Measurements from ENCODE around the gene PCCA. TPM values are rescaled to one million over a fixed set of nuclear protein-coding genes. Genes with fewer than 3 reads are reported as not detected.
"Not testable (repeated sequence)": the region's sequence is repeated elsewhere in the genome, so short reads cannot be mapped to it uniquely, and the experiment has no call there.

The PCCA gene
- total RNA-seq, 4 donors from 2014 or later = 29.5 to 55.5 (median 38.3) TPM

DNA sequence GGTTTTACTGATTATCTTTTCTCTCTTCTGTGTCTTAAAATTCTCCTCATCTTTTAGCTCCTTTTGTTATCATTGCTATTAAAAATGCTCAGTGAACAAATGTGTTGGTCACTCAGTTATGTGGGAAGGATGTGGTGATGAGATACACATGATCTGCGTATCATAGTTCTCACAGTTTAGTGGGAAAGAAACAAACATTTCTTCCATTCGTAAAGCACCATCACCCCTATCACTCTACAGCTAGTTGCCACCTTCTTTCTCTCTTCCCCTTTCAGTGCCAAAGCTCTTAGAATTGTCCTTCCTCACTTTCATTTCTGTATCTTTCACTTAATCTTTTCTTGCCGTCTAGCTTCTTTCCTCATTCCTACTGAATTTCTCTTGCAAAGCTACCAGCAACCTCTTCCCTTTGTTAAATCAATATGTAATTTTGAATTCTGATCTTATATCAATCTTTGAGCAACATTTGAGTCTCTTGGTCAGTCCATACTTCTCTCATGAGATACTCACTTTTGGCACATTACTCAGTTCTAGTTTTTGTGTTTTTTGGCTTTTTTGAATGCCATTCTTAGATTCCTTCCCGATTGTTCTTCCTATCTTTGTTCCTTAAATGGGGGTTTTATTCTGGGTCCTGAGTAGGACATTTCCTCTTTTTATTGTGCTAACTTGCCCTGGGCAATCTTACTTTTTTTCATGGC, 122.3 kb downstream of the PCCA start:
- Histone ChIP-seq H3K4me1 (no peaks in the 10 kb centered on the region), H3K36me3 (peaks cover 0 to 57% (median 0%) of the 10 kb centered on the region in 3 donors), H3K27me3 (no peaks in the 10 kb centered on the region), H3K27ac (no peak overlapping the region), H3K4me3 (no peak overlapping the region), H3K9me3 (peaks cover 0 to 7% (median 0%) of the 10 kb centered on the region in 4 donors)
- TF ChIP-seq, protein P1, sequence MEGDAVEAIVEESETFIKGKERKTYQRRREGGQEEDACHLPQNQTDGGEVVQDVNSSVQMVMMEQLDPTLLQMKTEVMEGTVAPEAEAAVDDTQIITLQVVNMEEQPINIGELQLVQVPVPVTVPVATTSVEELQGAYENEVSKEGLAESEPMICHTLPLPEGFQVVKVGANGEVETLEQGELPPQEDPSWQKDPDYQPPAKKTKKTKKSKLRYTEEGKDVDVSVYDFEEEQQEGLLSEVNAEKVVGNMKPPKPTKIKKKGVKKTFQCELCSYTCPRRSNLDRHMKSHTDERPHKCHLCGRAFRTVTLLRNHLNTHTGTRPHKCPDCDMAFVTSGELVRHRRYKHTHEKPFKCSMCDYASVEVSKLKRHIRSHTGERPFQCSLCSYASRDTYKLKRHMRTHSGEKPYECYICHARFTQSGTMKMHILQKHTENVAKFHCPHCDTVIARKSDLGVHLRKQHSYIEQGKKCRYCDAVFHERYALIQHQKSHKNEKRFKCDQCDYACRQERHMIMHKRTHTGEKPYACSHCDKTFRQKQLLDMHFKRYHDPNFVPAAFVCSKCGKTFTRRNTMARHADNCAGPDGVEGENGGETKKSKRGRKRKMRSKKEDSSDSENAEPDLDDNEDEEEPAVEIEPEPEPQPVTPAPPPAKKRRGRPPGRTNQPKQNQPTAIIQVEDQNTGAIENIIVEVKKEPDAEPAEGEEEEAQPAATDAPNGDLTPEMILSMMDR (IDR thresholded peaks at IDR 0.05) = no peak
- no peak for TF ChIP-seq POLR2A (IDR thresholded peaks at IDR 0.05)
- TF ChIP-seq EP300 (IDR thresholded peaks at IDR 0.05) = no peak
- WGBS, 2 donors = 73 to 90% methylated on average over 4 of the region's 4 CpGs
- DNase-seq (ENCODE audit: low spot score in 2 of 2) = no peak

GRCh38 chr13:100212904-100213553, 124.1 kb downstream of the PCCA start:
- 89 to 91% methylated on average over 2 of the region's 2 CpGs for WGBS, 2 donors
- TF ChIP-seq POLR2A (IDR thresholded peaks at IDR 0.05) (no peak), EP300 (IDR thresholded peaks at IDR 0.05) (no peak)
- TF ChIP-seq, protein P1 (IDR thresholded peaks at IDR 0.05) = no peak

DNA sequence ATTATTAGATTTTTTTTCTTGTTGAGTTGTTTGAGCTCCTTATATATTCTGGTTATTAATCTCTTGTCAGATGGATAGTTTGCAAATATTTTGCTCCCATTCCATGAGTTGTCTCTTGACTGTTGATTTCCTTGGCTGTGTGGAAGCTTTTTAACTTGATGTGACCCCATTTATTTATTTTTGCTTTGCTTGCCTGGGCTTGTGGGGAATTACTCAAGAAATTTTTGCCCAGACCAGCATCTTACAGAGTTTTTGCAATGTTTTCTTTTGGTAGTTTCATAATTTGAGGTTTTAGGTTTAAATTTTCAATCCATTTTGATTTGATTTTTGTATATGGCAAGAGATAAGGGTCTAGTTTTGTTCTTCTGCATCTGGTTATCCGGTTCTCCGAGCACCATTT, 124.7 kb downstream of the PCCA start:
- peaks cover 0 to 62% (median 0%) of the 10 kb centered on the region in 3 donors for H3K36me3 ChIP-seq
- H3K27me3 ChIP-seq = no peaks in the 10 kb centered on the region
- TF ChIP-seq, protein P1 (IDR thresholded peaks at IDR 0.05) = no peak
- no peak for TF ChIP-seq EP300 (IDR thresholded peaks at IDR 0.05)
- no peak for TF ChIP-seq POLR2A (IDR thresholded peaks at IDR 0.05)
- no peak overlapping the region for H3K27ac ChIP-seq
- no peak overlapping the region for H3K4me3 ChIP-seq
- H3K4me1 ChIP-seq = no peaks in the 10 kb centered on the region
- 96 to 97% methylated on average over 2 of the region's 2 CpGs for WGBS, 2 donors
- H3K9me3 ChIP-seq = peaks cover 0 to 7% (median 0%) of the 10 kb centered on the region in 4 donors
- no peak for DNase-seq (ENCODE audit: low spot score in 2 of 2)

More at GRCh38 chr13:100212904-100213553, 124.1 kb downstream of the PCCA start:
- Histone ChIP-seq H3K36me3 (peaks cover 0 to 62% (median 0%) of the 10 kb centered on the region in 3 donors), H3K27ac (no peak overlapping the region), H3K4me1 (no peaks in the 10 kb centered on the region), H3K9me3 (peaks cover 0 to 7% (median 0%) of the 10 kb centered on the region in 4 donors), H3K4me3 (no peak overlapping the region), H3K27me3 (no peaks in the 10 kb centered on the region)
- no peak for DNase-seq (ENCODE audit: low spot score in 2 of 2)

DNA sequence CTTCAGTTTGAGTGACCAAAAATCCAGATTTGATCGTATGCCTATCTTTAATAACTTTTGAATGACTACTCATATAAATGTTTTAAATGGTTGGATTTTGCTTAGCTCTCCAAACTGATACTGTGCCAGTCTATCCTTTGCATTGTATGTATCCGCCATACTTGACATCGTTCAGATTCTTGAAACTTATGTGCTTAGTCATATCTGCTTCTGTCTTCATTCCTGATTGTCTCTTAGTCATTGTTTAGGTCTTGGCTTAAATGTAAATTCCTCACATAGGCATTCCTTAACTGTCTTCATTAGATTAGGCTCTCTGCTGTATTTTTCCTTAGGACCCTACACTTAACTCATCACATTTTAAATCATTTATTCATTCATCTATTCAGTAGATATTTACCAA, 126.0 kb downstream of the PCCA start:
- peaks cover 0 to 7% (median 0%) of the 10 kb centered on the region in 4 donors for H3K9me3 ChIP-seq
- DNase-seq (ENCODE audit: low spot score in 2 of 2) = no peak
- no peaks in the 10 kb centered on the region for H3K27me3 ChIP-seq
- H3K4me1 ChIP-seq = no peaks in the 10 kb centered on the region
- TF ChIP-seq EP300 (IDR thresholded peaks at IDR 0.05) (no peak), POLR2A (IDR thresholded peaks at IDR 0.05) (no peak)
- TF ChIP-seq, protein P1 (IDR thresholded peaks at IDR 0.05) = no peak
- no peak overlapping the region for H3K4me3 ChIP-seq
- H3K27ac ChIP-seq = no peak overlapping the region
- WGBS, 2 donors = 99% methylated on average over 3 of the region's 3 CpGs
- peaks cover 0 to 54% (median 0%) of the 10 kb centered on the region in 3 donors for H3K36me3 ChIP-seq

DNA sequence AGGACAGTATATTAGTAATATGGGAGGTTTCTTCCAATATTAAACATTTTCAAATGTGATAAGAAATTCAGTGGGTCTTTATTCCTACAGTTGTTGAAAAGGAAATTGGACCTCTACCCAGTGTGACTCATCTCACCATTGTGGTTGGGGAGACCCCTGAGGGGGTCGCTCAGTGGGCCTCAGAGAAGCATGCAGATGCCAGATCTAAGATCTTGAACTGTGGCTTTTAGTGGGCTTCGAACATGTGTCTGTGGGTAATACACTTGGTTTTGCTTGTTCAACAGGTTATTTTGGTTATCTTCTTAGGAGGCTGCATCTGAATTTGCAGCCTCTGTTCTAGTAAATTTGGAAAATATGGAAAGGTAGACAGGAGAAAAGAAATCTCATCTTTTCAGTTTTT, 132.3 kb downstream of the PCCA start:
- no peak for DNase-seq (ENCODE audit: low spot score in 2 of 2)
- no peaks in the 10 kb centered on the region for H3K9me3 ChIP-seq
- no peaks in the 10 kb centered on the region for H3K4me1 ChIP-seq
- peaks cover 0 to 5% (median 0%) of the 10 kb centered on the region in 3 donors for H3K36me3 ChIP-seq
- no peak overlapping the region for H3K27ac ChIP-seq
- TF ChIP-seq, protein P1 (IDR thresholded peaks at IDR 0.05) = no peak
- TF ChIP-seq EP300 (IDR thresholded peaks at IDR 0.05) (no peak), POLR2A (IDR thresholded peaks at IDR 0.05) (no peak)
- no peak overlapping the region for H3K4me3 ChIP-seq
- 81 to 88% methylated on average over 2 of the region's 2 CpGs for WGBS, 2 donors
- no peaks in the 10 kb centered on the region for H3K27me3 ChIP-seq

GRCh38 chr13:100223966-100224530, 135.2 kb downstream of the PCCA start:
- not testable (repeated sequence) for H3K27ac ChIP-seq; H3K4me1 ChIP-seq; DNase-seq (ENCODE audit: low spot score in 2 of 2); H3K9me3 ChIP-seq; H3K36me3 ChIP-seq; H3K27me3 ChIP-seq; H3K4me3 ChIP-seq
- WGBS, 2 donors = 99% methylated on average over 10 of the region's 30 CpGs; no CpG with 5 or more reads in 1 of the 2 donors

All from tibial nerve (tissue), 4 donors.